Chondrocyte (in vitro differentiated cells): ENCODE measurements around the gene METTL8. TPM values are rescaled to one million over a fixed set of nuclear protein-coding genes. Genes with fewer than 3 reads are reported as not detected.

Experiments
- DNase-seq: peaks from one replicate; pipeline ENCODE4 v3.0.0; 2021; ENCODE audit warnings: mixed read lengths, low spot score
- H3K27ac Mint-ChIP-seq: one replicate; pipeline ENCODE4 v1.8.0; 2021; ENCODE audit warnings: mild to moderate bottlenecking, moderate library complexity, mixed read lengths; ENCODE audit not compliant: unreplicated experiment
- H3K27me3 Mint-ChIP-seq: 2 replicates; pipeline ENCODE4 v1.8.0; 2021; ENCODE audit warnings: low read depth, mixed read lengths
- H3K36me3 Mint-ChIP-seq: 2 replicates; pipeline ENCODE4 v1.8.0; 2021; ENCODE audit warnings: low read depth, mixed read lengths
- H3K4me1 Mint-ChIP-seq: 2 replicates; pipeline ENCODE4 v1.8.0; 2021; ENCODE audit warnings: low read depth, mild to moderate bottlenecking, mixed read lengths
- H3K4me3 Mint-ChIP-seq: one replicate; pipeline ENCODE4 v1.8.0; 2021; ENCODE audit warnings: mild to moderate bottlenecking, moderate library complexity, mixed read lengths; ENCODE audit not compliant: unreplicated experiment
- H3K9me3 Mint-ChIP-seq: 2 replicates; pipeline ENCODE4 v1.8.0; 2021; ENCODE audit warnings: low read depth, mixed read lengths
- total RNA-seq: library from RNA; stranded (reverse); gene quantifications from 3 replicates; pipeline ENCODE4 v1.2.1, GENCODE V29; 2021
- TF ChIP-seq, protein P1 (sequence below): fragments of 200-600 bp; sonication (generic); IDR thresholded peaks from 2 replicates; pipeline ENCODE4 v1.5.0; 2021; ENCODE audit warnings: antibody characterized with exemption, mild to moderate bottlenecking, moderate library complexity

Gene METTL8
- total RNA-seq, 1 donor from 2014 or later: 24.0 TPM

- H3K27ac Mint-ChIP-seq: peak overlapping the region; percentile 51
- no peak overlapping the region for H3K4me3 Mint-ChIP-seq
- TF ChIP-seq, protein P1, sequence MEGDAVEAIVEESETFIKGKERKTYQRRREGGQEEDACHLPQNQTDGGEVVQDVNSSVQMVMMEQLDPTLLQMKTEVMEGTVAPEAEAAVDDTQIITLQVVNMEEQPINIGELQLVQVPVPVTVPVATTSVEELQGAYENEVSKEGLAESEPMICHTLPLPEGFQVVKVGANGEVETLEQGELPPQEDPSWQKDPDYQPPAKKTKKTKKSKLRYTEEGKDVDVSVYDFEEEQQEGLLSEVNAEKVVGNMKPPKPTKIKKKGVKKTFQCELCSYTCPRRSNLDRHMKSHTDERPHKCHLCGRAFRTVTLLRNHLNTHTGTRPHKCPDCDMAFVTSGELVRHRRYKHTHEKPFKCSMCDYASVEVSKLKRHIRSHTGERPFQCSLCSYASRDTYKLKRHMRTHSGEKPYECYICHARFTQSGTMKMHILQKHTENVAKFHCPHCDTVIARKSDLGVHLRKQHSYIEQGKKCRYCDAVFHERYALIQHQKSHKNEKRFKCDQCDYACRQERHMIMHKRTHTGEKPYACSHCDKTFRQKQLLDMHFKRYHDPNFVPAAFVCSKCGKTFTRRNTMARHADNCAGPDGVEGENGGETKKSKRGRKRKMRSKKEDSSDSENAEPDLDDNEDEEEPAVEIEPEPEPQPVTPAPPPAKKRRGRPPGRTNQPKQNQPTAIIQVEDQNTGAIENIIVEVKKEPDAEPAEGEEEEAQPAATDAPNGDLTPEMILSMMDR: no peak
- peaks cover 36% of the 10 kb centered on the region for H3K36me3 Mint-ChIP-seq
- no peak for DNase-seq
- peaks cover 29% of the 10 kb centered on the region for H3K4me1 Mint-ChIP-seq
- peaks cover 8% of the 10 kb centered on the region for H3K9me3 Mint-ChIP-seq
- no peaks in the 10 kb centered on the region for H3K27me3 Mint-ChIP-seq
Measured at GRCh38 chr2:171436307-171436706, 2.5 kb upstream of the METTL8 start.

GRCh38 chr2:171434013-171434989 is 511 bp upstream of the METTL8 start, which contains the start of gene DCAF17:
Gene DCAF17, plus strand, starts transcription at chr2:171434226. Its CDS starts 352 bp downstream, at chr2:171434578.
- TF ChIP-seq, protein P1: no peak
- DNase-seq: peak; percentile 98
- H3K4me1 Mint-ChIP-seq: peaks cover 36% of the 10 kb centered on the region
- no peaks in the 10 kb centered on the region for H3K27me3 Mint-ChIP-seq
- H3K27ac Mint-ChIP-seq: peak within 1 kb of the TSS; percentile 96
- peaks cover 29% of the 10 kb centered on the region for H3K36me3 Mint-ChIP-seq
- H3K9me3 Mint-ChIP-seq: peaks cover 8% of the 10 kb centered on the region
- peak within 1 kb of the TSS; percentile 76 for H3K4me3 Mint-ChIP-seq

GRCh38 chr2:171432969-171433762 is 624 bp downstream of the METTL8 start:
- Mint-ChIP-seq H3K27me3 (no peaks in the 10 kb centered on the region), H3K4me1 (peaks cover 36% of the 10 kb centered on the region), H3K27ac (peak overlapping the region; percentile 72), H3K4me3 (peak overlapping the region; percentile 76), H3K9me3 (peaks cover 8% of the 10 kb centered on the region), H3K36me3 (peaks cover 20% of the 10 kb centered on the region)
- no peak for DNase-seq
- TF ChIP-seq, protein P1: no peak

- H3K36me3 Mint-ChIP-seq: peaks cover 14% of the 10 kb centered on the region
- H3K4me1 Mint-ChIP-seq: peaks cover 36% of the 10 kb centered on the region
- peak overlapping the region; percentile 72 for H3K27ac Mint-ChIP-seq
Measured at GRCh38 chr2:171432206-171432968, 1.4 kb downstream of the METTL8 start.

More at GRCh38 chr2:171432206-171432968, 1.4 kb downstream of the METTL8 start:
- H3K4me3 Mint-ChIP-seq: peak overlapping the region; percentile 76
- peaks cover 6% of the 10 kb centered on the region for H3K9me3 Mint-ChIP-seq
- TF ChIP-seq, protein P1: no peak
- H3K27me3 Mint-ChIP-seq: no peaks in the 10 kb centered on the region
- no peak for DNase-seq
